Activated CD4-positive, alpha-beta T cell treated with anti-CD3 and anti-CD28 coated beads, Interleukin-2, amount 50 U/mL, for 1 hour (primary cell): ENCODE measurements around the gene TTLL13.
A peak's percentile ranks its signal among the peaks of the same experiment; 100 is the strongest.
"Not testable (repeated sequence)": the region's sequence is repeated elsewhere in the genome, so short reads cannot be mapped to it uniquely, and the experiment has no call there.

Experiments
- DNase-seq: peaks from one replicate; pipeline ENCODE4 v3.0.0-alpha.2; 2020

The TTLL13 gene

GRCh38 chr15:90234096-90234988 is 15.0 kb upstream of the TTLL13 start, which contains the start of gene GDPGP1:
GDPGP1 (plus strand) TSS chr15:90234209; CDS start chr15:90240909, 6,700 bp downstream.
- DNase-seq: no peak

GRCh38 chr15:90239371-90239770 is 10.0 kb upstream of the TTLL13 start:
- DNase-seq: no peak

- no peak for DNase-seq
These were observed 8.5 kb upstream of the TTLL13 start for GRCh38 chr15:90240856-90241255.

- no peak for DNase-seq
These were observed 7.8 kb upstream of the TTLL13 start for GRCh38 chr15:90241343-90242192.

GRCh38 chr15:90243943-90244639 is 5.3 kb upstream of the TTLL13 start:
- DNase-seq: no peak

- no peak for DNase-seq
These were observed 560 bp upstream of the TTLL13 start for GRCh38 chr15:90248789-90249202.

- no peak for DNase-seq
These were observed 8.4 kb downstream of the TTLL13 start for GRCh38 chr15:90257776-90258175.

GRCh38 chr15:90259524-90259923 is 10.2 kb downstream of the TTLL13 start:
- DNase-seq: no peak

GRCh38 chr15:90260731-90261130 is 11.4 kb downstream of the TTLL13 start:
- not testable (repeated sequence) for DNase-seq

- no peak for DNase-seq
These were observed 12.5 kb downstream of the TTLL13 start for GRCh38 chr15:90261811-90262210.

- DNase-seq: no peak
These were observed 13.1 kb downstream of the TTLL13 start for GRCh38 chr15:90262426-90262825.

GRCh38 chr15:90264671-90265070 is 15.3 kb downstream of the TTLL13 start:
- DNase-seq: peak; percentile 6

- peak; percentile 88 for DNase-seq
These were observed 16.1 kb downstream of the TTLL13 start, which contains the start of gene NGRN for GRCh38 chr15:90265271-90266060. NGRN (plus strand) TSS chr15:90265672; CDS start chr15:90265713, 41 bp downstream.

- peak; percentile 39 for DNase-seq
These were observed 16.7 kb downstream of the TTLL13 start for GRCh38 chr15:90266061-90266431.

- peak; percentile 19 for DNase-seq
These were observed 17.1 kb downstream of the TTLL13 start for GRCh38 chr15:90266485-90266884.

GRCh38 chr15:90268415-90268814 is 19.1 kb downstream of the TTLL13 start:
- DNase-seq: no peak

GRCh38 chr15:90270502-90271150 is 21.3 kb downstream of the TTLL13 start:
- no peak for DNase-seq

GRCh38 chr15:90271459-90272166 is 22.3 kb downstream of the TTLL13 start:
- DNase-seq: no peak

- not testable (repeated sequence) for DNase-seq
These were observed 29.1 kb downstream of the TTLL13 start for GRCh38 chr15:90278467-90278866.

GRCh38 chr15:90280743-90281142 is 31.4 kb downstream of the TTLL13 start:
- DNase-seq: not testable (repeated sequence)

GRCh38 chr15:90281637-90282036 is 32.3 kb downstream of the TTLL13 start:
- DNase-seq: not testable (repeated sequence)
